Loucy (cell line): ENCODE data around the gene ALDH3A1.

Experiments used
- EZH2phosphoT487 ChIP-seq: fragments of 200-600 bp; IDR thresholded peaks from 2 replicates; pipeline ENCODE4 v1.6.1; 2018; ENCODE audit warnings: antibody characterized with exemption, mild to moderate bottlenecking, moderate library complexity, borderline replicate concordance
- TF ChIP-seq, protein P1 (sequence below): fragments of 200-600 bp; sonication (generic); conservative IDR thresholded peaks from 2 replicates; pipeline ENCODE4 v1.5.1; 2014; ENCODE audit warnings: mild to moderate bottlenecking, antibody characterized with exemption, low read length

DNA sequence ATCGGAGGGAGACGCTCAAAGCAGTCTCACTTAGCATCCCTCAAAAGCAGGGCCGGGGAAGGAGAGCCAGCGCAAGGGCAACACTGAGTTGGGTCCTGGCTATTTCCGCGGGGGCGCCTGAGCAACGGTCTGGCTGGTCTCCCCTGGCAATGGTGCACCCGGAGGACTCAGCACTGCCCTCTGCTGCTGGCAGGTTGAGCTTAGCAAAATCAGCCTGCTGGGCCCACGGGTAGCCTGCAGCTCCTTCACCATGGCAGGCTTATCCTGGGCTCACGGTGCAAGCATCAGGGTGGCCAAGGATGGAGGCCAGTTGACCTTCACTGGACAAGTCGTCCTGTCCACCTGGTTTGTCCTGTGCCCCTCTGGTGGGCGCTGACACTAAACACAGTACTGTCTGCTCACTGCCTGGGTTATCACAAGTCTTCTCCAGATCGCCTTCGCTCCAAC lies 14.4 kb upstream of the ALDH3A1 start:
- TF ChIP-seq EZH2phosphoT487 = no peak
- TF ChIP-seq, protein P1, sequence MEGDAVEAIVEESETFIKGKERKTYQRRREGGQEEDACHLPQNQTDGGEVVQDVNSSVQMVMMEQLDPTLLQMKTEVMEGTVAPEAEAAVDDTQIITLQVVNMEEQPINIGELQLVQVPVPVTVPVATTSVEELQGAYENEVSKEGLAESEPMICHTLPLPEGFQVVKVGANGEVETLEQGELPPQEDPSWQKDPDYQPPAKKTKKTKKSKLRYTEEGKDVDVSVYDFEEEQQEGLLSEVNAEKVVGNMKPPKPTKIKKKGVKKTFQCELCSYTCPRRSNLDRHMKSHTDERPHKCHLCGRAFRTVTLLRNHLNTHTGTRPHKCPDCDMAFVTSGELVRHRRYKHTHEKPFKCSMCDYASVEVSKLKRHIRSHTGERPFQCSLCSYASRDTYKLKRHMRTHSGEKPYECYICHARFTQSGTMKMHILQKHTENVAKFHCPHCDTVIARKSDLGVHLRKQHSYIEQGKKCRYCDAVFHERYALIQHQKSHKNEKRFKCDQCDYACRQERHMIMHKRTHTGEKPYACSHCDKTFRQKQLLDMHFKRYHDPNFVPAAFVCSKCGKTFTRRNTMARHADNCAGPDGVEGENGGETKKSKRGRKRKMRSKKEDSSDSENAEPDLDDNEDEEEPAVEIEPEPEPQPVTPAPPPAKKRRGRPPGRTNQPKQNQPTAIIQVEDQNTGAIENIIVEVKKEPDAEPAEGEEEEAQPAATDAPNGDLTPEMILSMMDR = peak; percentile 45
